KOPT-K1 (cell line): ENCODE measurements around the gene SPNS3.

ENCODE experiments used
- H3K27ac ChIP-seq: fragments of 200-600 bp; sonication (generic); 2 replicates; pipeline ENCODE4 v1.5.1; 2016; ENCODE audit warnings: antibody characterized with exemption, mild to moderate bottlenecking, low read depth, low read length; ENCODE audit not compliant: poor library complexity, severe bottlenecking
- H3K36me3 ChIP-seq: fragments of 200-600 bp; sonication (generic); 2 replicates; pipeline ENCODE4 v1.5.1; 2017; ENCODE audit warnings: antibody characterized with exemption, mild to moderate bottlenecking, low read length, moderate library complexity; ENCODE audit not compliant: insufficient read depth
- H3K9me3 ChIP-seq: fragments of 200-600 bp; sonication (generic); 2 replicates; pipeline ENCODE4 v1.5.1; 2017; ENCODE audit warnings: antibody characterized with exemption, low read length, mild to moderate bottlenecking; ENCODE audit not compliant: insufficient read depth, poor library complexity, severe bottlenecking

SPNS3 gene

DNA sequence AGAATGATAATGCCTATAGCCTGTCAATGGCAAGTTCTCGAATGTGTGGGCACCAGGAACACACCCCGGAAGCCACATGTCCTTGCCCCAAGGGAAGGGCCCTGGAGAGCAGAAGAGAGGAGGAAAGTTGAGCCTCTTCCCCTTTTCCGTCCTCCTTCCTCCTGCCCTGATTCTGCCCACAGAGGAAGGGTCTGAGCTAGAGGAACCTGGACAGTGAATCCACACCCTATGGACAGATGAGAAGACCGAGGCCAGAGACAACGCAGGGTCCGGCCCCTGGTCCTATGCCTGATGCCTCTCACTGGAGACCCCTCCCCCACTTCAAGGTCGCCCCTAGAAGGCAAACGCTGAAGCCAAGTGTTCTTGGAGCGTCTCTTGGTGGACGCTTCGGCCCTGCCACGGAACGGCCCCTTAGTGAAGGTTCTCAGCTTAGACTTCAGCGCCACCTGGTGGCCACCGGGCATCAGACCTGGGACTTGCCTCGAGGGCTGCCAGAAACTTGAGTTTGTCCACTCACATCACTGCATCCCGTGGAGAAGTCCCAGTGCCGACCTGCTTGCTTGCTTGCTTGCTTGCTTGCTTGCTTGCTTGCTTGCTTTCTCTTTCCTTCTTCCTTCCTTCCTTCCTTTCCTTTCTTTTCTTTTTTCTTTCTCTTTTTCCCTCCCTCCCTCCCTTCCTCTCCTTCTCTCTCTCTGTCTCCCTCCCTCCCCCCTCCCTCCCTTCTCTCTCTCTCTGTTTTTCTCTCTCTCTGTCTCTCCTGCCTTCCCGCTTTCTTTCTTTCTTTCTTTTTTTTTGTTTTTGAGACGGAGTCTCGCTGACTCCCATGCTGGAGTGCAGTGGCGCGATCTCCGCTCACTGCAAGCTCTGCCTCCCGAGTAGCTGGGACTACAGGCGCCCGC lies 20.6 kb upstream of the SPNS3 start:
- no peaks in the 10 kb centered on the region for H3K9me3 ChIP-seq
- no peak overlapping the region for H3K27ac ChIP-seq
- H3K36me3 ChIP-seq = no peaks in the 10 kb centered on the region

DNA sequence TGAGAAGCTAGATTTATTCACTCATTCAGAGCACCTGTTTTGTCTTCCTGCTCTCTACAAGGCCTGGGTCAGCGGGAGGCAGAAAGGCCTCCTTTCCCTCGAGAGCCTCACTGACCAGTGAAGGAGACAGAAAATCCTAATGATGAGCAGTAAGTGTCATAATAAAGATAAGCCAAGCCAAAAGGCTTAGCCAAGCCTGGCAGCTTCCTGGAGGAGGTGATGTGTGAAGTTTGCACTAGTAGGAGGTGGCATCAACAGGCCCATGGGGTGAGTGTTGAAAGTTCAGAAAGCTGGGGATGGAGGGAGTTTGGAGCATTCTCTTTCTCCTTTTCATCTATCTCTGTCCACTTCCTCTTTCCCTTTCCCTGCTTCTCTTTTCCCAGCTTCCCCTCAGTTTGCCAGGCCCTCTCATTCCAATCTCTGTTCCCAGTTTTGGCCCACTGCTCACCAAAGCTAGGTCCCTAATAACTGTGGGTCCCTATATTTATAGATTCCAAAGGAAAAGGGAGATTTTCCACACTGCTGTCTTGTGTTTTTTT lies 16.5 kb upstream of the SPNS3 start:
- H3K36me3 ChIP-seq = no peaks in the 10 kb centered on the region
- H3K9me3 ChIP-seq = no peaks in the 10 kb centered on the region
- no peak overlapping the region for H3K27ac ChIP-seq

DNA sequence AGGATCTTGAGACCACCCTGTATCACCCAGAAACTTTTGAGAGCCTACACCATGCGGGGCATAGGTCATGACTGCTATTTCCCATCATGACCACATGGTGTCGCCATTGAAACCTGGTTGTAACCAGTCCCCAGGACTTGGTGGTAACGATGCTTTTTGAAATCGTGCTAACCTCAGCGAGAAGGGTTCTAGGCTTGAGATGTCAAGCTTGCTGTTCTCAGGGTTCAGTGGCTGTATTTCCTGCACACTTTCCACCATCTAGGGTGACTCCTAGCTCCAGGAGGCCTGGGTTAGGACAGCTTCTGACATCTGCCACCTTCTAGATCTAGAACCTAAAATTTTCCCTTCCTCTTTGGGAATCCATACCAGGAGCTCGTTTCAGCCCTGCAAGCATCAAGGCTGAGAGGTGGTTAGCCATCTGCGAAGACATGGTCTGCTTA lies 13.0 kb upstream of the SPNS3 start:
- H3K36me3 ChIP-seq = no peaks in the 10 kb centered on the region
- no peaks in the 10 kb centered on the region for H3K9me3 ChIP-seq
- H3K27ac ChIP-seq = no peak overlapping the region

DNA sequence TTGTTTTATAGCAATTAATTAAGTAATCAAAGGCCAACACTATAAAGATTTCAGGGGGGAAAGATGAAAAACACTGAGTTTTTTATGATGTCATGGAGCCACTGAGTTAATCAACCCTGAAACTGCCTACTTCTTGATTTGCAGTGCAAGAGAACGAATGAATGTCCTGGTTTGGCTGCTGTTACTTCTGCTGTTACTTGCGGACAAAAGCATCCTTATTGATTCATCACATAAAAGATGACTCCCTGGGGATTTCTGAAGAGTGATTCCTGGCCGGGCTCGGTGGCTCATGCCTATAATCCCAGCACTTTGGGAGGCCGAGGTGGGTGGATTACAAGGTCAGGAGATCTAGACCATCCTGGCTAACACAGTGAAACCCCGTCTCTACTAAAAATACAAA lies 10.9 kb upstream of the SPNS3 start:
- Histone ChIP-seq H3K9me3 (no peaks in the 10 kb centered on the region), H3K36me3 (no peaks in the 10 kb centered on the region), H3K27ac (no peak overlapping the region)

DNA sequence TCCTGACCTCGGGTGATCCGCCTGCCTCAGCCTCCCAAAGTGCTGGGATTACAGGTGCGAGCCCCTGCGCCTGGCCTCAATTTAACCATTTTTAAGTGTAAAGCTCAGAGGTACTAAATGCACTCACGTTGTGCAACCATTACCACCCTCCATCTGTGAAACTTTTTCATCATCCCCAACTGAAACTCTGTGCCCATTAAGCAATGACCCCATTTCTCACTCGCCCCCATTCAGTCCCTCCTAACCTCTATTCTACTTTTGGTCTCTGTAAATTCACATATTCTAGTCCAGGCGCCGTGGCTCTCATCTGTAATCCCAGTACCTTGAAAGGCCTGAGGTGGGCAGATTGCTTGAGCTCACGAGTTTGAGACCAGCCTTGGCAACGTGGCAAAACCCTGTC lies 8.3 kb upstream of the SPNS3 start:
- no peaks in the 10 kb centered on the region for H3K9me3 ChIP-seq
- H3K36me3 ChIP-seq = no peaks in the 10 kb centered on the region
- H3K27ac ChIP-seq = no peak overlapping the region

DNA sequence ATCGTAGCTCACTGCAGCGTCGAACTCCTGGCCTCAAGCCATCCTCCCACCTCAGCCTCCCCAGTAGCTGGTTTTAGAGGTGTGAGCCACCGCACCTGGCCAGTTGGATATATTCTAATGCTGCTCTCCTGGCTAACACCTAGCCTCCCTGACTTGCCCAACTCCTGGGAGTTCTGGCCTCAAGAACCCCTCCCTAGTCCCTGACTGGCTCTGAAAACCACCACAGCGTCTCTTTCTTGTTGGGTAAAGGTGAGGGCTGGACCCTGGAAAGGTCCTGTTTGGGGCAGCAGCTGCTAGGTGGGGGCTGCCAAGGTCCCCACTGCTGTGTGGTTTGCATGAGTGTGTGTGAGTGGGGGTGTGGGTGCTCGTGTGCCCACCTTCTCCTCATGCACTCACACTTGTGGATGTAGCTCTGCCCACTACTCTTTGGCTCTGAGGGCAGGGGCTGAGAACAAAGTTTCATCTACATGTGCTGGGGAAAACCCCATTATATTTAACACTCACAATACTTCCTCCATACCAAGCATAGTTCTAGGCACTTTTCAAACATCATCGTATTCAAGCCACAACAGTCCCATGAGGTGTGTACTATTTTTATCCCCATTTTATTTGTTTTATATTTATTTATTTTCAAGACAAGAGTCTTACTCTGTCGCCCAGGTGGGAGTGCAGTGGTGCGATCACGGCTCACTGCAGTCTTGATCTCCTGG lies 7.1 kb upstream of the SPNS3 start:
- no peak overlapping the region for H3K27ac ChIP-seq

DNA sequence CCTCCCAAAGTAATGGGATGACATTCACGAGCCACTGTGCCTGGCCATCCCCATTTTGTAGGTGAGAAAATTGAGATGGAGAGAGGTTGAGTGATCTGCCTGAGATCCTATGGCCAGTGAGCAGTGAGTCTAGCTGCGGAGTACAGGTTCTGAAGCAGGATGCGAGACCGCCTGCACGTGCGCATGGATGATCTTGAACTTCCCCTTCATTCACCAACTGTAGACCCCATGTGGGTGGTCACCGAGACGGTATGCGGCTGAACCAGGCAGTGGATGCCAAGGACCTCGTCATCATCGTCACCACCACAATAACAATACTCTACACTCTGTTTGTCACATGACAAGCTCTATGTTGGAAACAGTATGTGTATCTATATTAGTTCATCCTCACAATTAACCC lies 6.2 kb upstream of the SPNS3 start:
- no peaks in the 10 kb centered on the region for H3K9me3 ChIP-seq
- H3K36me3 ChIP-seq = no peaks in the 10 kb centered on the region
- no peak overlapping the region for H3K27ac ChIP-seq

More for the DNA sequence above, 7.1 kb upstream of the SPNS3 start:
- H3K9me3 ChIP-seq = no peaks in the 10 kb centered on the region
- H3K36me3 ChIP-seq = no peaks in the 10 kb centered on the region

DNA sequence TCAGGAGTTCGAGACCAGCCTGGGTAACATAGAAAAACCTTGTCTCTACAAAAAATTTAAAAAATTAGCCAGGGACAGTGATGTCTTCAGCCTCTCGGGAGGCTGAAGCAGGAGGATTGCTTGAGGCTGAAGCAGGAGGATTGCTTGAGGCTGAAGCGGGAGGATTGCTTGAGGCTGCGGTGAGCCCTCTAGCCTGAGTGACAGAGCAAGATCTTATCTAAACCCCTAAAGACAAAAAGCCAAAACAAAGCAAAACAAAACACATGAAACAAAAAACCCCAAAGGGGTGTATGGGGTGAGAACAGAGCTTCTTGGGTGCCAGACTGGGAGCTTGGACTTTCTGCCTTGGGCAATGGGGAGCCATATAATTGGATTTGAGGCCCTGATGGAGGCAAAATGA lies 2.6 kb downstream of the SPNS3 start:
- H3K27ac ChIP-seq = peak overlapping the region; percentile 75
- peaks cover 21% of the 10 kb centered on the region for H3K36me3 ChIP-seq
- no peaks in the 10 kb centered on the region for H3K9me3 ChIP-seq

DNA sequence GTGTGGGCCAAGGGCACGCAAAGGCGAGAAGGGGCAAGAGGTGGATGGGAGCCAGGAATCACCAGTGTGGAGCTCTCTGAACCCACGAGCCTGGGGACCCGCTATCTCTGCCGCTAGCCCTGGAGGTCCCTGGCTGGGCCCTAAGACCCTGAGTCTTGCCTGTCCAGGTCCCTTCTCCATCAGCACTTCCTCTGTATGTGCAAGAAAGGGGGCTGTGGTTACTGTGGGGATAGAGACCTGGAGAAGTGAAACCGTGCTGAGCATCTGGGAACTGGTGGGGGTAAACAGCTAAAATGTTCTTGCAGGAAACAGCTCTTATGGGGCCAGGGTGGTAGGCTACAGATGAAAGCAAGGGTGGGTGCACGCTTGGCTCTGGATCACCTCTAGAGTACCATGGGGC lies 3.1 kb downstream of the SPNS3 start:
- peak overlapping the region; percentile 75 for H3K27ac ChIP-seq
- H3K9me3 ChIP-seq = no peaks in the 10 kb centered on the region
- H3K36me3 ChIP-seq = peaks cover 21% of the 10 kb centered on the region

DNA sequence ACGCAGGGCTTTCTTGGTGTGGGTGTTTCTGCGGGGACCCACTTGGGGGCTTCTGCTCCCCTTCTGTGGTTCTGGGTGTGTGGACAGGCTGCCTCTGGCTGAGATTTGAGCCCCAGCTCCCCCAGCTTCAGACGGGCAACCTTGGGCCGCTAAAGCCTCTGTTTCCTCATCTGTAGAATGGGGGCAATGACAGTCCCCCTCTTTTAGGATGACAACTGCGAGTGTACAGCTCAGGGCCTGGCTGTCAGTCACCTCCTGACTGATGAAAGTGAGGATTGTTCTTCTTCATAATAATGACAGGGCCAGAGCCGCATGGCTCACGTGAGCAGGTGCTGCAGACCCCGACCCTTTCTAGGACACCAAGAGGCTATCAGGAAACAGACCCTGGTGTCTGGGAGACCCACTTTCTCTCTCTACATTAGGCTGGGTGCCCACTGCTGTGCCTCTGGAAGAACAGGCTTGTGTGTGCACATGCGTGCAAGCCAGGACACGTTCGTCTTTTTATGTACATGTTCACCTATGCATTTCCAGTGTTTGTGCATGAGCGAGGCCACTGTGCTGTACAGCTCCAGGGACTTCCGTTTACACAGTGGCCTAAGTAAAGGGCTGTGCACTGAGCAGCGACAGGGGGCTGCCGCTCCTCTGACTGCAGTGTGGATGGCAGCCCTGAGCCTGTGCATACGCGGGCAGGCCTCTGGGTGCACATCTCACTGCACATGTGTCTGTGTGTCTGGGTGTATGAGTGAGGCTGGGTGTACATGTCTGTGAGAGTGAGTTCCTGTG lies 4.6 kb downstream of the SPNS3 start:
- H3K36me3 ChIP-seq = peaks cover 21% of the 10 kb centered on the region
- H3K9me3 ChIP-seq = no peaks in the 10 kb centered on the region
- H3K27ac ChIP-seq = peak overlapping the region; percentile 37

DNA sequence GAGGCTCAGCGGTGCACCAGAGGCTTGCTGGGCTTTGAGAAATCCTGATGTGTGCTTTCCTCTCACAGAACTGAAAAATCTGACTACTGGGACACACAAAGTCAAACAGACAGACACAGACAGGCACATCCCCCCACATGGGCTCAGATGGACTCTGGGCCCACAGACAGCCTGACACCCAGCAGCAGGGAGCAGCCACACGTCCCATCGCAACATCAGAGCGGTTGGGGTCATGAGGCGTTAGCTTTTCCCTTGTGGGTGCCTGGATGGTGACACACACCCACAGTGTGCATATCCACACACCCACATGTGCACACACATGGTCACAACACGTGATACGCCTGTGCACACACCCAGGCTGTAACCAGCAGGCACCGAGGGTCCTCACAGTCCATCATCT lies 6.3 kb downstream of the SPNS3 start:
- Histone ChIP-seq H3K36me3 (peaks cover 23% of the 10 kb centered on the region), H3K9me3 (no peaks in the 10 kb centered on the region), H3K27ac (no peak overlapping the region)

DNA sequence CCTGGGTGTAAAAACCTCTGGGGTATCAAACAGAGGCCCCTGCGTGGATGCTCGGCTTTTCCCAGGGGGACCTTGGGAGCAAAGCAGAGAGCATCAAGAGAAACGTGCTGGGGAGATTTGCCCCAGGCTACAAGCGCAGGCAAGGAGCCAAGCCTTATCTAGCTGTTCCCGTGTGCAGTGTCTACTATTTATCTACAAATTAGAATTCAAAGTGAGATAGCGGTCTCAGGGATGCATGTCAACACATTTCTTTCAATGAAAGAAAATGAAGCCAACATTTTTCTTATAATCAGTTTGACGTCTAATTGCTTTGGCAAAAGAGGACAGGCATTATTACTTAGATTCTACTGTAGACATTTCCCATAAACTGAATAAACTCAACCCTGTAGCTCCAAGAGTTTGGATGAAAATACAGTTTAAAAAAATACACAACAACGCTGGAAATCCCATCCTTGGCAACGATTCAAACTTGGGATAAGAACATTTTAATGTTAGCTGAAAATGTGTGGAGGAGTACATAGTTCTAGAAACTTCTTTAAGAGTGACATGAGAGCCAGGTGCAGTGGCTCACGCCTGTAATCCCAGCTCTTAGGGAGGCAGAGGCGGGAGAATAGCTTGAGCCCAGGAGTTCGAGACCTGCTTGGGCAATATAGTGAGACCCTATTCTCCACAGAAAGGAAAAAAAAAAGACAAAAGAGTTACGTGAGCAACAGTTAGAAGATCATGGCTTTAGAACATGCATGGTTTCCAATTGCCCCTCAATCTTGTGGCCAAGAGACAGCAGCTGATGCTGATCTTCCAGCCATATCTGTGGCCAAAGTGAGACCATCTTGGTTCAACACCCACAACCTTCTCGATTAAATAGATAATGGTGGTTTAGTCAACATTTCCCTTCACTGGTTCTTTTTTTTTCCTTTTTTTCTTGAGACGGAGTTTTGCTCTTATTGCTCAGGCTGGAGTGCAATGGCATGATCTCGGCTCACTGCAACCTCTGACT lies 7.2 kb downstream of the SPNS3 start:
- H3K36me3 ChIP-seq = peaks cover 29% of the 10 kb centered on the region
- no peak overlapping the region for H3K27ac ChIP-seq
- no peaks in the 10 kb centered on the region for H3K9me3 ChIP-seq

DNA sequence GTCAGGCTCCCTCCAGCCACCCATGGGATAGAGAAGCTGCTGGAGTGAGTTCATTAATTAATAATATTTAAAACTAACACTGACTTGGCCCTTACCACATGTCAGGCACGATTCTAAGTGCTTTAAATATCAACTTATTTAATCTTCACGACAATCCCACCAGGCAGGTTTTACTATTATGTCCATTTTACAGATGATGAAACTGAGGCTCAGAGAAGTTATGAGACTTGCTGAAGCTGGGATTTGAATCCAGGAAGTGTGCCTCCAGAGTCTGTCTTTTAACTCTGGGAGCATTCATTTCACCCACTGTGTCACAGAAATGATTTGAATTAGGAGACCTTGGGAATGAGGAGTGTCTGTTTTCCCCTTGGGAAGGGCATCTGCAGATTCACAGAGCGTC lies 8.8 kb downstream of the SPNS3 start:
- H3K36me3 ChIP-seq = peaks cover 38% of the 10 kb centered on the region
- no peak overlapping the region for H3K27ac ChIP-seq
- H3K9me3 ChIP-seq = no peaks in the 10 kb centered on the region

DNA sequence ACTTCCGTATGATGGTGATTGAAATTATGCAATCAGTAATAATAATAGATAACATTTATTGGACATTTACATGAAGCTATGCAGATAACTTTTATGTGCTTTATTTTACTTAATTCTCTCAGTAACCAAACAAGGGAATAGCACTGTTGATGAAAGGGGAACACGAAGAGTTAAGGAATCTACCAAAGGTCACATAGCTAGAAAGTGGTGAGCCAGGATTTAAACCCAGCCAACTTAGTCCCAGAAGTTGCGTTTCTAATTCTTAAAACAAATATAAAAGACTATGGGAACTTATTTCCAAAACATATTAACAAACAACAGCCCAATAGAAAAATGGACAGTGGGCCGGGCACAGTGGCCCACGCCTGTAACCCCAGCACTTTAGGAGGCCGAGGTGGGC lies 9.7 kb downstream of the SPNS3 start:
- H3K27ac ChIP-seq = no peak overlapping the region

More for the DNA sequence above, 9.7 kb downstream of the SPNS3 start:
- no peaks in the 10 kb centered on the region for H3K9me3 ChIP-seq
- peaks cover 42% of the 10 kb centered on the region for H3K36me3 ChIP-seq
